Neural cell (in vitro differentiated cells): ENCODE data around the gene ME2. TPM values are rescaled to one million over a fixed set of nuclear protein-coding genes. Genes with fewer than 3 reads are reported as not detected.

Experiments
- H2AFZ ChIP-seq: fragments of 200-600, 300-800 bp; sonication (generic), shearing (Covaris generic); 2 replicates; pipeline ENCODE4 v1.6.0; 2014; ENCODE audit warnings: low read depth, mild to moderate bottlenecking, antibody characterized with exemption, low read length, moderate library complexity
- H3F3A ChIP-seq: fragments of 200-600 bp; shearing (Covaris generic); 2 replicates; pipeline ENCODE4 v1.6.1; 2016; ENCODE audit warnings: mild to moderate bottlenecking, moderate library complexity, mixed read lengths, antibody characterized with exemption, low read length; ENCODE audit not compliant: insufficient read depth, poor library complexity, severe bottlenecking
- H3K27ac ChIP-seq: fragments of 200-600, 300-800 bp; sonication (generic), shearing (Covaris generic); 2 replicates; pipeline ENCODE4 v1.5.1; 2014; ENCODE audit warnings: mild to moderate bottlenecking, low read length, moderate library complexity
- H3K27me3 ChIP-seq: fragments of 300-800, 200-600 bp; sonication (generic), shearing (Covaris generic); 2 replicates; pipeline ENCODE4 v1.6.0; 2014; ENCODE audit warnings: mild to moderate bottlenecking, low read depth, low read length, moderate library complexity; ENCODE audit not compliant: insufficient read depth
- H3K36me3 ChIP-seq: fragments of 300-800, 200-600 bp; sonication (generic), shearing (Covaris generic); 2 replicates; pipeline ENCODE4 v1.5.1; 2014; ENCODE audit warnings: mild to moderate bottlenecking, antibody characterized with exemption, low read length, moderate library complexity; ENCODE audit not compliant: insufficient read depth
- H3K4me2 ChIP-seq: fragments of 300-800, 200-600 bp; sonication (generic), shearing (Covaris generic); 2 replicates; pipeline ENCODE4 v1.6.0; 2014; ENCODE audit warnings: mild to moderate bottlenecking, low read length
- H3K4me3 ChIP-seq: fragments of 300-800, 200-600 bp; sonication (generic), shearing (Covaris generic); 2 replicates; pipeline ENCODE4 v1.5.1; 2014; ENCODE audit warnings: mild to moderate bottlenecking, low read length, moderate library complexity
- H3K79me2 ChIP-seq: fragments of 200-600 bp; shearing (Covaris generic); replicated peaks from 2 replicates; pipeline ENCODE4 v1.6.0; 2014; ENCODE audit warnings: mild to moderate bottlenecking, low read length, moderate library complexity; ENCODE audit not compliant: insufficient read depth
- H3K9ac ChIP-seq: fragments of 300-800, 200-600 bp; sonication (generic), shearing (Covaris generic); 2 replicates; pipeline ENCODE4 v1.6.1; 2016; ENCODE audit warnings: mild to moderate bottlenecking, low read length, mixed read lengths
- H3K9me2 ChIP-seq: fragments of 200-600 bp; shearing (Covaris generic); 2 replicates; pipeline ENCODE4 v1.6.1; 2016; ENCODE audit warnings: mild to moderate bottlenecking, low read length, mixed read lengths; ENCODE audit not compliant: insufficient read depth
- H3K9me3 ChIP-seq: fragments of 200-600, 300-800 bp; sonication (generic), shearing (Covaris generic); 2 replicates; pipeline ENCODE4 v1.6.1; 2016; ENCODE audit warnings: mild to moderate bottlenecking, mixed run types, low read length, moderate library complexity, mixed read lengths
- H4K20me1 ChIP-seq: fragments of 200-600 bp; shearing (Covaris generic); 2 replicates; pipeline ENCODE4 v1.6.1; 2016; ENCODE audit warnings: mild to moderate bottlenecking, mixed run types; ENCODE audit not compliant: insufficient read depth
- CTCF ChIP-seq: fragments of 450-650 bp; IDR thresholded peaks from 2 replicates; pipeline ENCODE4 v1.5.1; 2014; ENCODE audit warnings: antibody characterized with exemption, mild to moderate bottlenecking, moderate library complexity; ENCODE audit not compliant: poor library complexity, severe bottlenecking
- EP300 ChIP-seq: fragments of 450-650 bp; conservative IDR thresholded peaks from 2 replicates; pipeline ENCODE4 v1.6.1; 2014; ENCODE audit warnings: antibody characterized with exemption, mild to moderate bottlenecking, moderate library complexity; ENCODE audit not compliant: poor library complexity, severe bottlenecking
- EZH2 ChIP-seq: fragments of 200-600, 300-800 bp; shearing (Covaris generic), sonication (generic); IDR thresholded peaks from 2 replicates; pipeline ENCODE4 v1.6.1; 2014; ENCODE audit warnings: antibody characterized with exemption, low read length, borderline replicate concordance, mild to moderate bottlenecking; ENCODE audit not compliant: insufficient read depth, poor library complexity, severe bottlenecking
- MXI1 ChIP-seq: fragments of 450-650 bp; conservative IDR thresholded peaks from 2 replicates; pipeline ENCODE4 v1.6.1; 2014; ENCODE audit warnings: antibody characterized with exemption, mild to moderate bottlenecking; ENCODE audit not compliant: poor library complexity, severe bottlenecking
- POLR2AphosphoS5 ChIP-seq: IDR thresholded peaks from 2 replicates; pipeline ENCODE4 v1.6.1; 2012
- RAD21 ChIP-seq: fragments of 450-650 bp; conservative IDR thresholded peaks from 2 replicates; pipeline ENCODE4 v1.6.1; 2014; ENCODE audit warnings: antibody characterized with exemption, mild to moderate bottlenecking, moderate library complexity
- REST ChIP-seq: IDR thresholded peaks from 2 replicates; pipeline ENCODE4 v1.6.1; 2012; ENCODE audit warnings: borderline replicate concordance
- SMC3 ChIP-seq: fragments of 450-650 bp; conservative IDR thresholded peaks from 2 replicates; pipeline ENCODE4 v1.6.1; 2014; ENCODE audit warnings: antibody characterized with exemption, mild to moderate bottlenecking, moderate library complexity; ENCODE audit not compliant: poor library complexity
- TAF1 ChIP-seq: IDR thresholded peaks from 2 replicates; pipeline ENCODE4 v1.6.1; 2012; ENCODE audit warnings: low read depth
- polyA plus RNA-seq: library from polyadenylated mRNA; depleted of rRNA; stranded (reverse); fragments of >200 nt; gene quantifications from 2 replicates; pipeline ENCODE4 v1.2.3, GENCODE V29; 2014

ME2 gene
- polyA plus RNA-seq, 1 donor from 2014 or later: 76.2 TPM

GRCh38 chr18:50895350-50896045 lies 16.6 kb downstream of the ME2 start:
- H4K20me1 ChIP-seq: no peaks in the 10 kb centered on the region
- H3K9me2 ChIP-seq: no peaks in the 10 kb centered on the region
- H3K4me2 ChIP-seq: no peak overlapping the region
- H3K4me3 ChIP-seq: no peak overlapping the region
- H3K9ac ChIP-seq: no peak overlapping the region
- TF ChIP-seq MXI1: no peak
- TF ChIP-seq SMC3: no peak
- no peak for TF ChIP-seq RAD21
- TF ChIP-seq EZH2: no peak
- TF ChIP-seq EP300: no peak
- no peak for TF ChIP-seq TAF1
- TF ChIP-seq POLR2AphosphoS5: no peak
- no peak for TF ChIP-seq REST
- TF ChIP-seq CTCF: no peak
- no peak overlapping the region for H3K27ac ChIP-seq
- H3F3A ChIP-seq: no peaks in the 10 kb centered on the region
- H2AFZ ChIP-seq: no peak overlapping the region
- no peaks in the 10 kb centered on the region for H3K27me3 ChIP-seq
- peaks cover 28% of the 10 kb centered on the region for H3K36me3 ChIP-seq
- H3K9me3 ChIP-seq: no peaks in the 10 kb centered on the region
- H3K79me2 ChIP-seq: peaks cover 35% of the 10 kb centered on the region

GRCh38 chr18:50896093-50896492 lies 17.2 kb downstream of the ME2 start:
- Histone ChIP-seq H3K4me3 (no peak overlapping the region), H3K27me3 (no peaks in the 10 kb centered on the region), H3K9ac (no peak overlapping the region), H3K79me2 (peaks cover 29% of the 10 kb centered on the region), H3F3A (no peaks in the 10 kb centered on the region), H3K9me2 (no peaks in the 10 kb centered on the region), H3K27ac (no peak overlapping the region), H3K36me3 (peaks cover 28% of the 10 kb centered on the region), H2AFZ (no peak overlapping the region), H4K20me1 (no peaks in the 10 kb centered on the region), H3K9me3 (no peaks in the 10 kb centered on the region), H3K4me2 (no peak overlapping the region)
- no peak for TF ChIP-seq MXI1
- no peak for TF ChIP-seq CTCF
- no peak for TF ChIP-seq POLR2AphosphoS5
- no peak for TF ChIP-seq RAD21
- no peak for TF ChIP-seq REST
- TF ChIP-seq EP300: no peak
- TF ChIP-seq SMC3: no peak
- no peak for TF ChIP-seq EZH2
- no peak for TF ChIP-seq TAF1
